ENCODE results near the gene EPHA10. TPM values are rescaled to one million over a fixed set of nuclear protein-coding genes. Genes with fewer than 3 reads are reported as not detected.

Gene EPHA10
- total RNA-seq, 1 experiment from 2014 or later, result 1.3 TPM

GRCh38 chr1:37795340-37796125 lies 30.6 kb upstream of the EPHA10 start (continued):
- TF ChIP-seq FOXP4 (CRISPR knock-in tag; IDR thresholded peaks at IDR 0.05) (peak; percentile 99), ZNF532 (CRISPR knock-in tag; IDR thresholded peaks at IDR 0.05; ENCODE audit: borderline replicate concordance) (0 out of 2 replicates have a peak, but pooled peaks have one; percentile 33), ATF1 (CRISPR knock-in tag; IDR thresholded peaks at IDR 0.05) (no peak), TEAD4 (CRISPR knock-in tag; IDR thresholded peaks at IDR 0.05) (peak; percentile 94), CDX4 (CRISPR knock-in tag; IDR thresholded peaks at IDR 0.05; ENCODE audit: borderline replicate concordance) (no peak), ZNF317 (CRISPR knock-in tag; IDR thresholded peaks at IDR 0.05; ENCODE audit: borderline replicate concordance, low read depth) (peak; percentile 54; the same call in 1 of the 2 replicates), CTCF (IDR thresholded peaks at IDR 0.05) (no peak), ZBTB43 (CRISPR knock-in tag; IDR thresholded peaks at IDR 0.05) (peak; percentile 90), TEAD1 (CRISPR knock-in tag; IDR thresholded peaks at IDR 0.05) (peak; percentile 98), MLX (CRISPR knock-in tag; IDR thresholded peaks at IDR 0.05) (no peak; the same call in 1 of the 2 replicates), FOXP1 (CRISPR knock-in tag; IDR thresholded peaks at IDR 0.05; ENCODE audit: borderline replicate concordance) (peak; percentile 97), STAT6 (CRISPR knock-in tag; conservative IDR thresholded peaks at IDR 0.05; ENCODE audit: low read depth) (no peak), TP53 (CRISPR knock-in tag; IDR thresholded peaks at IDR 0.05) (peak; percentile 43; the same call in 1 of the 2 replicates)

Measured in WTC11 (cell line).